Measurements from ENCODE around the gene ABHD12B.
"Not testable (repeated sequence)": the region's sequence is repeated elsewhere in the genome, so short reads cannot be mapped to it uniquely, and the experiment has no call there.

ABHD12B gene

DNA sequence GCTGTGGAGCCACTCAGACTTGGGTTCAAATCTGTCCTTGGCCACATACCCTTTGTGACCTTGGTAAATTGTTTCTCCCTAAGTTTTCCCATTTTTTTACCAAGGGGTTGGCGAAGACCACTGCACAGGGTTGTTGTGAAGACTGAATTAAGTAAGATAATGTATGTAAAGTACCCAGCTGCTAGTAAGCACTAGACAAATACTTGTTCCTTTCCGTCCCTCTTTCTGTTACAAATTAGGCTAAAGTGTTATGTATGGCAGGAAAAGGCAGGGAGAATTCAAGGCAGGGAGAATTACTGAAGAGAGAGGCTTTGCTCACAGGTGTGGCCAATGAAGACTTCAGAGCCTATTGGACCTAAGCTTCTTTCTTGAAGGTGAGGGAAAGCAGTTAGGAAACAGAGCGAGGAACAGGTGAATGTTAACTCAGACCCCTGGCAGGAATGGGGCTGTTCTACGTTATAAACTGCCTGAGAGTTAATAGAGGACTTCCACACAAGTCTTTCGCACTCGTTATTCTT lies 25.9 kb downstream of the ABHD12B start:
- DNase-seq, result no peak

- DNase-seq, result no peak
Measured at GRCh38 chr14:50901361-50901760, 29.5 kb downstream of the ABHD12B start.

DNA sequence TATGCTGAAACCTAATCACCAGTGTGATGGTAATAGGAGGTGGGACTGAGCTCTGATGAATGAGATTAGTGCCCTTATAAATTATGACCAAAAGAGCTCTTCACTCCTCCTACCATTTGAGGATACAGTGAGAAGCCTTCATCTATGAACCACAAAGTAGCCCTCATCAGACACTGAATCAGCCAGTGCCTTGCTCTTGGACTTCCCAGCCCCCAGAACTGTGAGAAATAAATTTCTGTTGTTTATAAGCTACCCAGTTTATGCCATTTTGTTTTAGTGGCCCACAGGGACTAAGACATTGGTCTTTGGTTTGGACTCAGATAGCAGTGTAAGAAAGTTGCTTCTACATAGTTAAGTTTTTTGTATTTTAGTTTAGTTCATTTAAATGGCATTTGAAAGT lies 32.9 kb downstream of the ABHD12B start:
- no peak for DNase-seq

DNA sequence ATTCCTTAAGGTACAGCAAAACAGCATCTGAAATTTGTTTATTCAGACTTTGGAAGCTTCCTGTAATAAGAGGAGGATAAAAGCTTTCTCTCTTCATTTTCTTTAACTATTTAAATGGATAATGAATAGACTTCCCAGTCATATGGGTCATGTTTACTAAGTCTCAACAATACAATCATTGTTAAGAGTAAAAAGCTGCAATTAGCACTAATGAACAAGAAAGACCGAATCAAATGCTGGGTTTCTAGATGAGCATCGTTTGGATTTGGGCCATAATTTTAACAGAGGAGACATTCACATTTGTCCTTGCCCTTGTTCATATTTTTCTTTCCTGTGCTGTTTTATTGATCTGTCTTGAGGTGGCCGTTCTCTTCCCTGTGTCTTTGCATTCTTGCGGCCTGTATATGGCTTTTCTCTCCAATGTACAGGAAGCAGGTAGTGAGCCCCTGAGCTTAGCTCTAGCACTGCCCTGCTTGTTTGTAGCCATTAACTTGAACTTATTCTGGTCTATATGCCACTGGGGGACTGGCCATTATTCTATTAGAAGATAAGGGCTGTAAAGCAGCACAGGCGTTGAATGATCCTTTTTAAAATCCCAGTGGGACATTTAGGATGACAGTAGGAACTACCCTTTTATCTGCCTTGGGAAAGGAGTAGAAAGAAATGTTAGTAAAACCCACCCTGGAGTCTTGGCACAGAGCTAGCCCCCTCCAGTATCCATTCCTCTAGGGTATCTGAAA lies 34.6 kb downstream of the ABHD12B start:
- DNase-seq, result no peak

GRCh38 chr14:50910495-50911420 lies 38.9 kb downstream of the ABHD12B start:
- DNase-seq, result no peak

- no peak for DNase-seq
Measured at GRCh38 chr14:50917449-50917848, 45.6 kb downstream of the ABHD12B start.

GRCh38 chr14:50919524-50919923 lies 47.7 kb downstream of the ABHD12B start:
- not testable (repeated sequence) for DNase-seq

GRCh38 chr14:50920482-50921230 lies 48.8 kb downstream of the ABHD12B start:
- DNase-seq, result peak; percentile 41

DNA sequence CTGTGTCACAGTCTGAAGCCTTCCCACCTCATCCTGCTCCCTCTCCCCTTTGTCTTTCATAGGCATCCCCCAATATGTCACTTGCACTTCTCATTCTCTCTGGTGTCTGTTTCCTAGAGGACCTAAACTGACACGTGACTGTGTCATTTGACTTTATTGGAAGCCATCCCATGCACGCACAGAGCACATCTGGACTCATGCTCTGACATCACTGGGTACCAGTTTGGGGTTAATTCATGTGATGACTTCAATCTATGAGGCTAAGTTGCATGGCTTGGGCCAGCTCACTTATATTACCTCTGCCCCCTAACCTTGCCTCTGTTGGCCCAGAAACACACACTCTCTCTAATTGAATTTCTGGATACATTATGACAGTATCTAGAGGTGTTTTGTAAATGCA lies 51.0 kb downstream of the ABHD12B start:
- DNase-seq, result no peak

DNA sequence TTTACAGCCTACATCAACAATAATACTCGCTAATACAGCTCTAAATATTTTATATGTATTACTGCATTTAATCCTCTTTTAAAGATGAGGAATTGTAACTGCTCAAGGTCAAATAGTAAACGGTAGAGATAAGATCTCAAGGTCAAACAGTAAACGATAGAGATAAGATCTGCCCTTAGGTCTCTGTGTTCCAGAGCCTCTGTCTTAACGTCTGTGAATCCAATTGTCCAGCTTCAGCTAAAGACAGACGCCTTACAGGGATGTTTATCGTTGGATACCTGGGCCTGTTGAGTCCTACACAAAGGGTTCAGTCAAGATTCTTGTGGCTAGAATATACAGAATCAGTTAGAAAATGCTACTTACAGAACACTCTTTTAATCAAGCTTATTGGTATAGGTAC lies 52.4 kb downstream of the ABHD12B start:
- no peak for DNase-seq

- no peak for DNase-seq
Measured at GRCh38 chr14:50924843-50925242, 53.0 kb downstream of the ABHD12B start.

DNA sequence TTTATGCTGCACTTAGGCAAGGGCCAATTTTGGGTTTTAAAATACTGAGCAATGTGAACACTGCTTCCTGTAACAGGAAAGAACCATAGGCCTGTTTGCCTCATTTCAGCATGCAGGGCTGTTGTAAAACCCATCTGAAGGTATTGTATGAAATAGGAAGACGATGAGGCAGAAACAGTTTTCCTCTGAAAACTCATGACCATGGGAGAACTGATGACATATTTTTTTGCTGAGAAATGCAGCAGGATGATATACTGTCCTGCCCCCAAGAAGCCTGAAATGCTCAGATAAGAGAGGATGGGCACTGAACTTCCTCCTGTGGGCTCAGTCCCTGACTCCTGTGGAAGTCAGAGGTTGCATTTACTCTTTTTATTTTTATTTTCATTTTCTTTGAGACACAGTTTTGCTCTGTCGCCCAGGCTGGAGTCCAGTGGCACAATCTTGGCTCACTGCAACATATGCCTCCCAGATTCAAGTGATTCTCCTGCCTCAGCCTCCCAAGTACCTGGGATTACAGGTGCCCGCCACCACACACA lies 55.1 kb downstream of the ABHD12B start:
- no peak for DNase-seq

GRCh38 chr14:50928002-50928635 lies 56.3 kb downstream of the ABHD12B start:
- DNase-seq, result no peak

- no peak for DNase-seq
Measured at GRCh38 chr14:50929506-50929905, 57.7 kb downstream of the ABHD12B start.

DNA sequence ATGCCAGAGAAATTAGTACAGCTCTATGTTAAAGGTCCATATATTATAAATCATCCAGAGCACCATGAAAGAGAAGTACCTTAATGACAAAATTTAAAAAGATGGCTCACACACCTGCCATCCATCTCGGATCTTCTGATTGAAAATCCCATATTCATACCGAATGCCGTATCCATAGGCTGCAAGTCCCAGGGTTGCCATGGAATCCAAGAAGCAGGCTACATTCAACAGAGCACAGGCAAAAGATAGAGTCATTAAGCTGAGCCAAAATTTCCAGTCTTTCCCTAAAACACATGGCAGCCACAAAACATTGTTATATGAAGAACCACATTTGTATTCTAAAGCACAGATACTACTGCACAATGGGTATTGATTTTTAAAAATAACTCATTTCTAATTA lies 59.7 kb downstream of the ABHD12B start:
- DNase-seq, result no peak

DNA sequence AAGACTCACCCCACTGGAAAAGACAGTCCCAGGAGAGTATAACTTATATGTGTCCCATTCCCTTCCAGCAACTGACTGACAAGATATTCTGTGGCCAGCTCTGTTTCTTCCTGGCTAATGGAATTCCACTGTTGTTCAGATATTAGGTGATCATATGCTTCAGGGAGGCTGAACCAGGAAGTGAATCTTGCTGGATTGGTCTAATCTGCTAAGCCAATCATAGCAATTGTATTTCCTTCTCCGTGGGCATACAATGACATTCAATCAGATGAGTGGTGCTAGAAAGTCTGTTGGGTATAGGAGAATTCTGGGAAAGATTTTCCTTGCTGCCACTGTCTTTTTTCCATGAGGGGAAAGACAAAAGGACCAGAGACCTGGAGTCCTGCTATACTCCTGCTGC lies 60.3 kb downstream of the ABHD12B start:
- DNase-seq, result no peak

DNA sequence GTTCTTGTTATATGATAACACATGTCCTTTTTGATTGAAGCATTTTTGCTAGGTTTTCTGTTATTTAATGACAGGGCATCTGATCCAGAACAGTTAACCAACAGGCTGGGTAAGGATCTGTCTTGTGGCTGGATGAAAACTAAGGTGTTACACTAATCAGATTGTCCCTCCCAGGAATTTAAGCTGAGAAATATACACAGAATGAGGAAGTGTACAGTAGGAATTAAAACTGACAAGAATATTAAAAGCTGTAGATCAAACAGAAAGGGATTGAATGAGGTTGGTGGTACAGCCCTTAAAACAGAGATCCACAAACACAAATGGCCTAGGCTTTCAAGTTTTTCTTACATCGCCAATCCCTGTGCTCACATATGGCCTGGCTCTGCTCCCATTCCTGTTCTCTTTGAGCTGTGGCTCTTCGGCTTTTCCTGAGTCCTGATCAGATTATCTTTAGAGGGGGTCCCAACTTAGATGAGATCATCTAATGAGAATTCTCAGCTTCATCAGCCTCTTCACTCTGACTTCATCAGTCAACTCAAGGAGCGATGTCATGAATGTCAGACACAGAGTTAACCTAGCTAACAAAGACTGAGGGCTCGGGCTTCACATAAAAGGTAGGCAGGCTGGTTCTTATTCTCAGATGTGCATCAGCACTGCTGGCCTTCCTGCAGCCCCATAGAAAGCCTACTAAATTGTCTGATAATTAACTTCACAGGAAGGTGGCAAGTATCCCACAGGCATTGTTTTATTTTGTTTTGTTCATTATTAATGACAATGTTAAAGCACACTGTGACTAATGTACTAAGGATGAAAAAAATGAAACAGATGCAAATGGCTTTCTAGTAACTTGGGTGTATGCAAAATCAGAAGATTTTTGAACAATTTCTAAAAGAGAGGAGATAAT lies 61.0 kb downstream of the ABHD12B start:
- DNase-seq, result no peak

- no peak for DNase-seq
Measured at GRCh38 chr14:50935126-50936015, 63.5 kb downstream of the ABHD12B start.

GRCh38 chr14:50936016-50936340 lies 64.1 kb downstream of the ABHD12B start:
- no peak for DNase-seq

DNA sequence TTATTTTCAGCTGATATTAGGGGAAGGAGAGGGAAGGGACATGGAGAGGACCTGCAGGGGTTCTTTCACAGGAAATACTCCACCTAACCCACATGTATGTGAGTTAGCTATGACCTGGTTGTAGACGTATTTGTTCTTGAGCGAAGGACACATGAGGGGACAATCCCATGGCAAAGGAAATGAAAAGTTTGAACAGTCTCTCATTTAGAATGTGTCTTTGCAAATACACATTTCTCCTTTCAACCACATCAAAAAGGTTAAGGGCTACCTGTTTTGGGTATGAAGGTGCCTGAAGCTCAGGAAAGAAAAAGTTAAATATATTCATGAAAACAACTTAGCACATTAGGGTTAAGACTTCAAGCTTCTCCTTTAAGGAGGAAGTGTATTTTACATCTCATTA lies 65.0 kb downstream of the ABHD12B start:
- DNase-seq, result no peak

Data from right hindlimb (tissue), 1 donor.